Right lobe of liver (tissue), 6 donors: ENCODE results near the gene GMDS. TPM values are rescaled to one million over a fixed set of nuclear protein-coding genes. Genes with fewer than 3 reads are reported as not detected.

ENCODE experiments used
- ATAC-seq, 4 donors: fragments of 200-7000 bp; cut with Tn5 transposase; one replicate each; pipeline ENCODE4 v1.9.1; 2020; ENCODE audit warnings: mild to moderate bottlenecking in 4 of 4, moderate library complexity in 4 of 4
- DNase-seq, 3 donors: peaks; one replicate each; pipeline ENCODE4 v3.0.0-alpha.2; 2020
- H3K27ac ChIP-seq, 3 donors: fragments of 200-600 bp; one replicate each; pipeline ENCODE4 v1.8.0; 2022
- H3K27me3 ChIP-seq, 2 donors: fragments of 200-600 bp; one replicate each; pipeline ENCODE4 v1.8.0; 2022
- H3K36me3 ChIP-seq, 4 donors: fragments of 200-600 bp; sonication (generic) in 1 of 4; one replicate each; pipeline versions ENCODE4 v1.5.1 to v1.8.0; 2017 to 2022; ENCODE audit warnings: control low read depth in 1 of 4
- H3K4me1 ChIP-seq, 4 donors: fragments of 200-600 bp; sonication (generic) in 1 of 4; one replicate each; pipeline versions ENCODE4 v1.5.1 to v1.8.0; 2017 to 2022; ENCODE audit warnings: control low read depth in 1 of 4
- H3K4me3 ChIP-seq, 3 donors: fragments of 200-600 bp; one replicate each; pipeline ENCODE4 v1.8.0; 2022
- H3K9me3 ChIP-seq, 4 donors: fragments of 200-600 bp; sonication (generic) in 1 of 4; one replicate each; pipeline versions ENCODE4 v1.5.1 to v1.8.0; 2017 to 2022; ENCODE audit warnings: control low read depth in 1 of 4
- POLR2A ChIP-seq: fragments of 450-650 bp; IDR thresholded peaks from one replicate; pipeline ENCODE4 v1.6.1; 2017; ENCODE audit warnings: antibody characterized with exemption, mild to moderate bottlenecking
- WGBS: methylation state at CpG from one replicate; pipeline ENCODE4 v1.1.6; 2018; ENCODE audit warnings: low coverage, low lambda C conversion rate; ENCODE audit not compliant: insufficient coverage; ENCODE audit errors: missing lambda C conversion rate; 5-methylcytosine and 5-hydroxymethylcytosine counted together
- intact Hi-C, 2 donors: fragments of 100-400 bp; cut with DNase I; formaldehyde crosslinking; loops; one replicate each; pipeline versions ENCODE4 v1.11.2 to v1.14.1; 2022
- total RNA-seq, 6 experiments: library from RNA; depleted of rRNA in 2 of 6; stranded (reverse); fragments of >200 nt in 2 of 6; fragmentation: NEBNext Ultra II Directional in 3 of 6; extraction: Animal tissue kit (Norgen Biotek cat#: 25700) in 3 of 6; gene quantifications; one replicate each; pipeline versions ENCODE4 v1.1.0 to v1.2.4, GENCODE V29; 2016 to 2023
- TF ChIP-seq, protein P1 (sequence below), 4 donors: fragments of 200-600 bp in 3 of 4; fragments of 450-650 bp in 1 of 4; IDR thresholded peaks; one replicate each; pipeline versions ENCODE4 v1.5.1 to v1.8.0; 2016 to 2022; ENCODE audit warnings: antibody characterized with exemption in 4 of 4, mild to moderate bottlenecking in 2 of 4
- donor health status: DM: no; HTN: yes; CAD: no.
- donor health status: DM: no; HTN: no; CAD: no.
- donor health status: DM: no; HTN: no; CAD: no.
- donor health status: DM: no; HTN: yes; CAD: no.
- donor health status: DM: no; HTN: yes; CAD: no.

The GMDS gene
- total RNA-seq, 6 experiments from 2014 or later, result 15.9 to 34.4 (median 23.4) TPM

DNA sequence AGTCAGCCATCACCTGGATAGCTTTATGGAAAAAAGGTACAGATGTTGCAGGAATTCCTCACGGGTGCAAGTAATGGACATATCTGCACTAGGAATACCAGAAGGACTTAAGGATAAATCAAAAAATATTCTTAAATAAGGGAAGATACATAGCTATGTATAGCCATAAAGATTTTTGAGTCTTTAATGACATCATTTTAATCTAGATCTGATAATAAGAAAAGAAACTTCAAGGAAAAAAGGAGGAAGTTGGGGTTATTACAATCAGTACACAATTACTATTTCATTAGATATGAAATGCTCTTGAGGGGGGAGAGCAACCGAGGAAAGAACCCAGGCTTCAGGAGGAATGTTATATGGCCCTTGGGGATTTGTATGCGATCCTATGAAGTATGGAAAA lies 525.5 kb downstream of the GMDS start:
- DNase-seq, result no peak
- intact Hi-C loops, result no loop called here
- no peak for TF ChIP-seq POLR2A
- TF ChIP-seq, protein P1, sequence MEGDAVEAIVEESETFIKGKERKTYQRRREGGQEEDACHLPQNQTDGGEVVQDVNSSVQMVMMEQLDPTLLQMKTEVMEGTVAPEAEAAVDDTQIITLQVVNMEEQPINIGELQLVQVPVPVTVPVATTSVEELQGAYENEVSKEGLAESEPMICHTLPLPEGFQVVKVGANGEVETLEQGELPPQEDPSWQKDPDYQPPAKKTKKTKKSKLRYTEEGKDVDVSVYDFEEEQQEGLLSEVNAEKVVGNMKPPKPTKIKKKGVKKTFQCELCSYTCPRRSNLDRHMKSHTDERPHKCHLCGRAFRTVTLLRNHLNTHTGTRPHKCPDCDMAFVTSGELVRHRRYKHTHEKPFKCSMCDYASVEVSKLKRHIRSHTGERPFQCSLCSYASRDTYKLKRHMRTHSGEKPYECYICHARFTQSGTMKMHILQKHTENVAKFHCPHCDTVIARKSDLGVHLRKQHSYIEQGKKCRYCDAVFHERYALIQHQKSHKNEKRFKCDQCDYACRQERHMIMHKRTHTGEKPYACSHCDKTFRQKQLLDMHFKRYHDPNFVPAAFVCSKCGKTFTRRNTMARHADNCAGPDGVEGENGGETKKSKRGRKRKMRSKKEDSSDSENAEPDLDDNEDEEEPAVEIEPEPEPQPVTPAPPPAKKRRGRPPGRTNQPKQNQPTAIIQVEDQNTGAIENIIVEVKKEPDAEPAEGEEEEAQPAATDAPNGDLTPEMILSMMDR (IDR thresholded peaks at IDR 0.05), result no peak
- Histone ChIP-seq H3K27me3 (no peaks in the 10 kb centered on the region), H3K4me3 (no peak overlapping the region), H3K36me3 (no peaks in the 10 kb centered on the region), H3K9me3 (no peaks in the 10 kb centered on the region), H3K4me1 (no peaks in the 10 kb centered on the region), H3K27ac (no peak overlapping the region)
- 77% methylated on average over 2 of the region's 3 CpGs for WGBS
- ATAC-seq, result no peak

DNA sequence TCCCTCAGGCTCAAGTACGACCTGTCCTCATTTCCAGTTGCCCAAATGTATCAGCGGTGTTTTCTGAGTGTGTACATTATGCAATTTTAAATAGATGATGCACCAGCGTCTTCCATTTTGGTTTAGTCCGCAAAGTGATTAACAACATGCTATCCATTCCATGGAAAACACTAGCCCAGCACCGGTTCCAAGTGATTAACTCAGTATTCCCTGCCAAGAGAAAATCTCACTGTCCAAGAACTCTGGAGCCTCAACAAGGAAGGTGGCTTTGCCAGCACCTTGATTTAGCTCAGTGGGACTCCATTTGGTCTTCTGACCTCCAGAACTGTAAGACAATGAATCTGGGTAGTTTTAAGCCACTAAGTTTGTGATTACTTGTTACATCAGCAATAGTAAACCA lies 528.5 kb downstream of the GMDS start:
- no peak overlapping the region for H3K27ac ChIP-seq
- TF ChIP-seq, protein P1 (IDR thresholded peaks at IDR 0.05), result no peak
- TF ChIP-seq POLR2A, result no peak
- H3K36me3 ChIP-seq, result no peaks in the 10 kb centered on the region
- intact Hi-C loops, result no loop called here
- H3K27me3 ChIP-seq, result no peaks in the 10 kb centered on the region
- no peaks in the 10 kb centered on the region for H3K9me3 ChIP-seq
- no peaks in the 10 kb centered on the region for H3K4me1 ChIP-seq
- no peak overlapping the region for H3K4me3 ChIP-seq
- ATAC-seq (no peak), DNase-seq (no peak)
- 98% methylated on average over 5 of the region's 5 CpGs for WGBS

DNA sequence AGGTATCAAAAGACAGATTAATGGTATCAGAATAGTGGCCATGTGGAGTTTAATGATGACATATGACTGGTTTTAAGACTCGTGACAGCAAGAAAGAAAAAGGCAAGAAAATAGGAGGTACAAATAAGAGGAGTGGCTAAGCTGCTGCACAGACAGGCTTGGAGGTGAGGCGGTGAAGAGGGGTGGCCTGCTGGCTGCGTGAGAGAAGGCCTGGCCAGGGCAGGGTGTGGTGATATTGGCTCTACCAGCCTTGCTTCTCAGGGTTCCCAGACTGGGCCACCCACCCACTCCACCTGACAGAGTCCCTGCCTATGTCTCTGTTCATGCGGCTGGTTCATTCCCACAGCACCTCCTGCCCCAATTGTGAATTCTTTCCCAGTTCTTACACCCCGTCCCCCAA lies 529.0 kb downstream of the GMDS start:
- TF ChIP-seq, protein P1 (IDR thresholded peaks at IDR 0.05), result no peak
- no peak for TF ChIP-seq POLR2A
- intact Hi-C loops, result no loop called here
- no peaks in the 10 kb centered on the region for H3K36me3 ChIP-seq

DNA sequence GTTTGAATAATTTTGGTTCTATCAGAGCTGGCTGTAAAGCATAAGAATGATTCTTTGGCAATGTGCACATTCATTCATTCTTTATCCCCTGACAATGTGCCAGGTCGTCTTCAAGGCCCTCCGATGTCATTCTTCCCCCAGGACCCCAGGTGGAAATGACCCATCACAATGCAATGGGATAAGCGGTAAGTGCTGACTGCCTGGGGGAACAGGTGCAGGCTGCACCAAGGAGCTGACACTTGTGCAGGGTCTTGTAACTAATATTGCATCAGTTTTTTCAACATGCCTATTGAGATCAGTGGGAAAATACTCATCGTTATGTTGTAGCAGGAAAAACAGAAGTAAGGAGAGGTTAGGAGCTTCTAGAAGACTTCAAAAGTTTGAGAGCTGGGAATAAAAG lies 530.1 kb downstream of the GMDS start:
- H3K27me3 ChIP-seq, result no peaks in the 10 kb centered on the region
- H3K36me3 ChIP-seq, result no peaks in the 10 kb centered on the region
- H3K9me3 ChIP-seq, result no peaks in the 10 kb centered on the region
- H3K27ac ChIP-seq, result no peak overlapping the region
- H3K4me3 ChIP-seq, result no peak overlapping the region
- DNase-seq (no peak), ATAC-seq (no peak)
- 89% methylated on average over 4 of the region's 4 CpGs for WGBS
- no peak for TF ChIP-seq POLR2A
- TF ChIP-seq, protein P1 (IDR thresholded peaks at IDR 0.05), result no peak
- intact Hi-C loops, result no loop called here
- H3K4me1 ChIP-seq, result no peaks in the 10 kb centered on the region

More for the DNA sequence above, 529.0 kb downstream of the GMDS start:
- Histone ChIP-seq H3K4me1 (no peaks in the 10 kb centered on the region), H3K9me3 (no peaks in the 10 kb centered on the region), H3K4me3 (no peak overlapping the region), H3K27me3 (no peaks in the 10 kb centered on the region), H3K27ac (no peak overlapping the region)
- no peak for DNase-seq
- WGBS, result 67% methylated on average over 3 of the region's 5 CpGs
- ATAC-seq, result peak in 1 of 4 donors; percentile 13

DNA sequence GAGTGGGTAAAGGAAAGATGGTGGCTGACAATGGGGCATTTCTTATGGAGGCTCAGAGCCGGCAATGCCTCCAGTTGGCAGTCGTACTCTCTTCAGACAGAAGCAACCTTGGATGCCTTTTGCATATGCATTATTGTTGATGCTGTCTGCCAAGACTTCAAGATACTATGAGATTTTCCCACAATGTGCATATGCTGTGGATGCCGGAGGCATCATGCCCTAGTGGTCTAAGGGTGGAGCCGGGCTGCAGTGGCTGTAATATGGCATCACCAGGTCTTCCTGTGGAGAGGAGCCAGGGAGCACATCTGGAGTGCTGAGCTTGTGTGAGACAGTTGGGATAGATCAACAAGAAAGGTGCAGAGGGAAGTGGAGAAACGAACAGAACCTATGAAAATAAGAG lies 530.8 kb downstream of the GMDS start:
- H3K4me3 ChIP-seq, result no peak overlapping the region
- no peaks in the 10 kb centered on the region for H3K9me3 ChIP-seq
- DNase-seq (no peak), ATAC-seq (no peak)
- WGBS, result 97% methylated on average over 5 of the region's 5 CpGs
- intact Hi-C loops, result no loop called here
- TF ChIP-seq POLR2A, result no peak
- TF ChIP-seq, protein P1 (IDR thresholded peaks at IDR 0.05), result no peak
- H3K27ac ChIP-seq, result no peak overlapping the region
- no peaks in the 10 kb centered on the region for H3K27me3 ChIP-seq
- no peaks in the 10 kb centered on the region for H3K4me1 ChIP-seq
- H3K36me3 ChIP-seq, result no peaks in the 10 kb centered on the region
